Stimulated activated memory B cell treated with anti-CD40 and anti-IgM and Interleukin-4, amounts not matched to agents 10 μg/mL and 1 μg/mL and 100 μg/mL, for 72 hours (primary cell): Measurements from ENCODE around the gene HES2.

Source experiments
- ATAC-seq: fragments of 150-1000 bp; cut with Tn5 transposase; 2 replicates; pipeline ENCODE4 v1.10.0; 2021
- H3K27ac Mint-ChIP-seq: one replicate; pipeline ENCODE4 v1.8.0; 2022; ENCODE audit warnings: mild to moderate bottlenecking, mixed read lengths
- H3K27me3 Mint-ChIP-seq: one replicate; pipeline ENCODE4 v1.8.0; 2022; ENCODE audit warnings: mixed read lengths
- H3K36me3 Mint-ChIP-seq: one replicate; pipeline ENCODE4 v1.8.0; 2022; ENCODE audit warnings: mixed read lengths
- H3K4me1 Mint-ChIP-seq: one replicate; pipeline ENCODE4 v1.8.0; 2022; ENCODE audit warnings: mixed read lengths
- H3K4me3 Mint-ChIP-seq: one replicate; pipeline ENCODE4 v1.8.0; 2022; ENCODE audit warnings: mild to moderate bottlenecking, moderate library complexity, mixed read lengths
- H3K9me3 Mint-ChIP-seq: one replicate; pipeline ENCODE4 v1.8.0; 2022; ENCODE audit warnings: mixed read lengths

Gene HES2

GRCh38 chr1:6419804-6420453 is at the start of gene HES2:
HES2 (minus strand) TSS chr1:6419919; CDS start chr1:6419820, 99 bp downstream.
- Mint-ChIP-seq H3K36me3 (no peaks in the 10 kb centered on the region), H3K9me3 (no peaks in the 10 kb centered on the region), H3K27me3 (peaks cover 87% of the 10 kb centered on the region), H3K27ac (no peak within 1 kb of the TSS), H3K4me1 (peaks cover 11% of the 10 kb centered on the region), H3K4me3 (peak within 1 kb of the TSS; percentile 44)
- no peak for ATAC-seq

GRCh38 chr1:6468729-6469461 is 49.2 kb upstream of the HES2 start:
- no peaks in the 10 kb centered on the region for H3K36me3 Mint-ChIP-seq
- H3K27me3 Mint-ChIP-seq, result peaks cover 34% of the 10 kb centered on the region
- no peaks in the 10 kb centered on the region for H3K9me3 Mint-ChIP-seq
- H3K27ac Mint-ChIP-seq, result no peak overlapping the region
- H3K4me3 Mint-ChIP-seq, result no peak overlapping the region
- no peak for ATAC-seq
- H3K4me1 Mint-ChIP-seq, result peaks cover 4% of the 10 kb centered on the region

- Mint-ChIP-seq H3K4me1 (peaks cover 4% of the 10 kb centered on the region), H3K36me3 (no peaks in the 10 kb centered on the region), H3K27ac (no peak overlapping the region), H3K4me3 (no peak overlapping the region), H3K27me3 (peaks cover 40% of the 10 kb centered on the region), H3K9me3 (no peaks in the 10 kb centered on the region)
- ATAC-seq, result no peak
These were observed 48.3 kb upstream of the HES2 start for GRCh38 chr1:6467744-6468688.

- Mint-ChIP-seq H3K27me3 (peaks cover 48% of the 10 kb centered on the region), H3K27ac (no peak overlapping the region), H3K9me3 (no peaks in the 10 kb centered on the region), H3K36me3 (no peaks in the 10 kb centered on the region), H3K4me1 (peaks cover 4% of the 10 kb centered on the region), H3K4me3 (no peak overlapping the region)
- ATAC-seq, result no peak
These were observed 47.5 kb upstream of the HES2 start for GRCh38 chr1:6467224-6467623.

- Mint-ChIP-seq H3K4me1 (peaks cover 4% of the 10 kb centered on the region), H3K27ac (no peak overlapping the region), H3K27me3 (peaks cover 52% of the 10 kb centered on the region), H3K36me3 (no peaks in the 10 kb centered on the region), H3K4me3 (no peak overlapping the region), H3K9me3 (no peaks in the 10 kb centered on the region)
- ATAC-seq, result no peak
These were observed 47.0 kb upstream of the HES2 start for GRCh38 chr1:6466751-6467150.

- no peaks in the 10 kb centered on the region for H3K9me3 Mint-ChIP-seq
- H3K4me3 Mint-ChIP-seq, result no peak within 1 kb of the TSS
- H3K27me3 Mint-ChIP-seq, result peaks cover 54% of the 10 kb centered on the region
- no peak for ATAC-seq
- peaks cover 5% of the 10 kb centered on the region for H3K4me1 Mint-ChIP-seq
- no peaks in the 10 kb centered on the region for H3K36me3 Mint-ChIP-seq
- H3K27ac Mint-ChIP-seq, result no peak within 1 kb of the TSS
These were observed 46.3 kb upstream of the HES2 start, which contains the start of gene TNFRSF25 for GRCh38 chr1:6466023-6466422. TNFRSF25 (minus strand) TSS chr1:6466173; CDS start chr1:6466107, 66 bp downstream.

- Mint-ChIP-seq H3K9me3 (no peaks in the 10 kb centered on the region), H3K36me3 (no peaks in the 10 kb centered on the region), H3K4me3 (no peak overlapping the region), H3K27ac (no peak overlapping the region), H3K4me1 (peaks cover 10% of the 10 kb centered on the region), H3K27me3 (peaks cover 59% of the 10 kb centered on the region)
- ATAC-seq, result no peak
These were observed 45.8 kb upstream of the HES2 start for GRCh38 chr1:6465461-6466005.

GRCh38 chr1:6464915-6465314 is 45.2 kb upstream of the HES2 start:
- Mint-ChIP-seq H3K36me3 (no peaks in the 10 kb centered on the region), H3K4me1 (peaks cover 15% of the 10 kb centered on the region), H3K4me3 (no peak overlapping the region), H3K9me3 (no peaks in the 10 kb centered on the region), H3K27ac (no peak overlapping the region), H3K27me3 (peaks cover 66% of the 10 kb centered on the region)
- no peak for ATAC-seq

GRCh38 chr1:6464514-6464836 is 44.8 kb upstream of the HES2 start:
- no peak for ATAC-seq
- no peaks in the 10 kb centered on the region for H3K9me3 Mint-ChIP-seq
- H3K27ac Mint-ChIP-seq, result no peak overlapping the region
- peaks cover 70% of the 10 kb centered on the region for H3K27me3 Mint-ChIP-seq
- no peaks in the 10 kb centered on the region for H3K36me3 Mint-ChIP-seq
- H3K4me1 Mint-ChIP-seq, result peaks cover 15% of the 10 kb centered on the region
- no peak overlapping the region for H3K4me3 Mint-ChIP-seq

- Mint-ChIP-seq H3K27ac (no peak overlapping the region), H3K4me3 (no peak overlapping the region), H3K4me1 (peaks cover 15% of the 10 kb centered on the region), H3K27me3 (peaks cover 75% of the 10 kb centered on the region), H3K9me3 (no peaks in the 10 kb centered on the region), H3K36me3 (no peaks in the 10 kb centered on the region)
- ATAC-seq, result no peak
These were observed 43.3 kb upstream of the HES2 start for GRCh38 chr1:6463120-6463412.

- Mint-ChIP-seq H3K4me1 (peaks cover 15% of the 10 kb centered on the region), H3K36me3 (no peaks in the 10 kb centered on the region), H3K4me3 (no peak overlapping the region), H3K27me3 (peaks cover 73% of the 10 kb centered on the region), H3K27ac (no peak overlapping the region), H3K9me3 (no peaks in the 10 kb centered on the region)
- ATAC-seq, result no peak
These were observed 42.8 kb upstream of the HES2 start for GRCh38 chr1:6462412-6463119.

GRCh38 chr1:6461538-6462411 is 42.1 kb upstream of the HES2 start:
- Mint-ChIP-seq H3K27ac (no peak overlapping the region), H3K27me3 (peaks cover 73% of the 10 kb centered on the region), H3K9me3 (no peaks in the 10 kb centered on the region), H3K36me3 (no peaks in the 10 kb centered on the region), H3K4me3 (no peak overlapping the region), H3K4me1 (peaks cover 15% of the 10 kb centered on the region)
- ATAC-seq, result no peak

GRCh38 chr1:6461051-6461530 is 41.4 kb upstream of the HES2 start:
- Mint-ChIP-seq H3K4me1 (peaks cover 15% of the 10 kb centered on the region), H3K27ac (no peak overlapping the region), H3K9me3 (no peaks in the 10 kb centered on the region), H3K36me3 (no peaks in the 10 kb centered on the region), H3K4me3 (peak overlapping the region; percentile 74), H3K27me3 (peaks cover 78% of the 10 kb centered on the region)
- no peak for ATAC-seq
